IPS DF 19.7 (cell line): ENCODE data around the gene KCNIP3.
"Not testable (repeated sequence)": the region's sequence is repeated elsewhere in the genome, so short reads cannot be mapped to it uniquely, and the experiment has no call there.

Source experiments
- DNase-seq: peaks from one replicate; pipeline ENCODE4 v3.0.0-alpha.2; 2013; ENCODE audit warnings: low read depth, low spot score

Gene KCNIP3

DNA sequence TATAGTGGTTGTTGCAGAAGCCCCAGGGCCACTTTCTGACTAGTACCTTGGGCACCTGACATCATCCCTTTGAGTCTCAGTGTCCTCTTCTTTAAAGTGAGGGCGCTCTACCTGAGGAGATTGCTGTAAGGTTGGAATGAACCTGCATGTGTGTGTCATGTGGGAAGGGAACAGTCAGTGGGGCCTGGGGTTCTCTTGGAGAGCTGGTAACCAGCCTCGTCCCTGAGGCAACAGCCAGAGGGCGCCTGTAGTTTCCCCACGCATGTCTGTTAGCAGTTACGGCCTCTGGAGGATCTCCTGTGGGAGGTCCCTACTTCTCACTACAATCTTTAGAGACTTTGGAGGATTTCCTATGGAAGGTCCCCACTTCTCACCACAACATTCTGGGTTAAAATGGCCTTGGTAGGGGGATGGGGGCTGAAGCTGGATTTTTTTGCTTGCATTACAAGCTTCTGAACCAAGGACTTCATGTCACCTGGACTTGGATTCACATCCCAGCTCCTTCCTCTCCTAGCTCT, 106.1 kb downstream of the KCNIP3 start:
- not testable (repeated sequence) for DNase-seq

DNA sequence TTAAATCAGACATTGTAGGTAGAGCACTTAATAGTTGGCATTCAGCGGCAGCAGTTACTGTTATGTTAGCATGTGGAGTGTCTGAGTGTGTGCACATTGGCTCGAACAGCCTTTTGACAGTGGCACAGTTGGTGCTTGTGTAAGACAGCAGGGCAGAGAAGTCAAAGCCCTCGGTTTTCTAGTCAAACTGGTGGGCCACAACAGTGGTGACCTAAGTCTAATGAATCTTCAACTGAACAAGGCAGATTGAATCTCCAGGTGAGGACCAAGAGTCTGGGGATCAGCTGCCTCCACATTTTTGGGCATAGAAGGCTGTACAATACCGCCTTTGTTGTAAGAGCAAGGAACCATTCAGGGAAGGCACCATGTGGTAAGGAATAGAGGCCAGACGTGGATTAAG, 106.7 kb downstream of the KCNIP3 start:
- DNase-seq: not testable (repeated sequence)

DNA sequence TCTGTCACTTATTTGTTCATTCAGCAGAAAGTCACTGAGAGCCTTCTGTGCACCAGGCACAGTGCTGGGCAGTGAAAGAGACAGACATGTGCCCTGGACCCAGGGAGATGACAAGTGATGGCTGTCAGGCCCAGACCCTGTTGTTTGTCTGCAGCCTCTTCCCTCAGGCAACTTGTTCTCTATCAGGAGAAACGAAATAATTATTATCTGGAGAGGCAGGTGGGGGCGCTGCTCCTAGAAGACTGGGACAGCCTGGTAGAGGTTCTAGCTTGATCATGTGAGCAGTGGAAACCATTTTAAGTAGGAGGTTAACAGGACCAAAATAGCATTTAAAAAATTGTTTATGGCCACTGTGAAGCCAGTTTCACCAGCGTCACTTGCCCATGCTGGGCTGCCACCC, 107.5 kb downstream of the KCNIP3 start:
- not testable (repeated sequence) for DNase-seq

DNA sequence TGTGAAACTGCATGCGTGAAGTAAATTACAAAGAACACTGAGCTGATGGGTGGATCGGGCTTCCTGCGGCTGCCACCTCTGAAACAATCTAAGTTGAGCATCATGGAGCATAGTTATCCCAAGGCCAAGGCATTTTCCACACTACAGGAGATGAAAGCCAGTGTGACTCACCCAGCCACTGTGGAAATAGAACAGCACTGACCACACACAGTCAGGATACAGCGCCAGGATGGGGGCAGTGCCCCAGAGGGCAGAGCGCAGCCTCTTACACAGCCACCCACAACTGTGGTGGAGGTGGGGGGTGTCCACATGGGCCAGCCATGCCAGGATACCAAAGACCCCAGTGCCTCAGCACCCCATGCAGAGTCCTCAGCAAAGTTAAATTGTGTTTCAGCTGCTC, 114.1 kb downstream of the KCNIP3 start:
- not testable (repeated sequence) for DNase-seq

DNA sequence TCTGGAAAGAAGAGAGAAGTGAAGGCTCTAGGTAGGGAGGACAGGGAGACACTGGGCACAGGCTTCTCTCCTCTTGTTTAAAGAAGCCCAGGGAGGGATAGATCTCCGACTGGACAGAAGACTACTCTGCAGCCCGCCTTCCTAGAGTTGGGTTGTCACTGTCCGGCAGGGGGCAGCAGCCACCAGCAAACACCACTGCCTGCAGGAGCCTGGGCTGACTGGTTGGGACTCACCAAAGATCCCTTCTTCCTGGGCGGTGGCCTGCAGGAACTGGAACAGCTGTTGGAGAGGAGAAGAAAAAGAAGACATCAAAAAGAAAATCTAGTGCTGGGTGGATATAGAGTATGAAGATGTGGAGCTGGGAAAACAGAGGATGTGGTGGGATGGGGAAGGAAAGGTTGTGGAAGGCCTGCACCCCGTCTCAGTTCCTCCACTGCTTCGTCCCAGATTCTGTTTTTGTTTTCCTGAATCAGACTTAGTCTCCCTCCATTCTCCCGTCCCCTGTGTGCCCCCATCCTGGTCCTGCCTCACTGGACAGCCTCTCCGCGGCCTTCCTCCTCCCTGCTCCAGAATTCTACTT, 117.0 kb downstream of the KCNIP3 start:
- DNase-seq: not testable (repeated sequence)

DNA sequence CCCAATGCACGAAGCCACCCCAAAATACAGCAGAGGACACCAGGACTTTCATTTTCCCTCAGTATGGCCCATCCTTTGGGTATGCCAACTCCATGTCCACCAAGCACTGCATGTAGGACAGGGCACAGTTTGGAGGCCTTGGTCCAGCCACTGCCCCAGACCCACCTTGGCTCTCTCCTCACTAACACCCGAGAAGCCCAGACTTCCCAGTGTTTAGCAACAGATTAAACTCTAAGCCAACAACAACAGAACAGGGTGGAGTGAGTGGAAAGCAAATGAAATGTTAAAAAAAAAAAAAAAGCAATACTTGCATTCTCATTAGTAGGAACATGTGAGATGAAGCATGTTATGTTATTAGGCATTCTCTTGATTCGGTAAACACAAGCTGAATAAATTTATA, 118.0 kb downstream of the KCNIP3 start:
- DNase-seq: not testable (repeated sequence)

DNA sequence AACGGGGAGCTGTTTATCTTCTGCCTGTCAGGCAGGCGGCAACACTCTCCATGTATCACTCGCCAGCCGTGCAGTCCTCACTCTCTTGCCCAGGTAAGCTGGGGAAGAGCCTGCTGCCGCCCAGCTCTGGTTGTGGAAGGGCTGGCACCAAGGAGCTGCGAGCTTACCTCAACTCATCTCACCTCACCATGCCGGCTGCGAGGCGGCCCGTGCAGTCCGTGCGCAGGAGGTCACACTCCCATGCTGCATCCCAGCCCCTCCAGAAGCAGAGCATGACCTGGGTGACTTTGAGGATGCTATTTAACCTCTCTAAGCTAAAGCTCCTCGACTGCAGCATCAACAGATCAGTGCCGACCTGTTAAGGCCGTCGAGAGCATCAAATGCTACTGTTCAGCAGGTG, 118.4 kb downstream of the KCNIP3 start:
- DNase-seq: not testable (repeated sequence)

DNA sequence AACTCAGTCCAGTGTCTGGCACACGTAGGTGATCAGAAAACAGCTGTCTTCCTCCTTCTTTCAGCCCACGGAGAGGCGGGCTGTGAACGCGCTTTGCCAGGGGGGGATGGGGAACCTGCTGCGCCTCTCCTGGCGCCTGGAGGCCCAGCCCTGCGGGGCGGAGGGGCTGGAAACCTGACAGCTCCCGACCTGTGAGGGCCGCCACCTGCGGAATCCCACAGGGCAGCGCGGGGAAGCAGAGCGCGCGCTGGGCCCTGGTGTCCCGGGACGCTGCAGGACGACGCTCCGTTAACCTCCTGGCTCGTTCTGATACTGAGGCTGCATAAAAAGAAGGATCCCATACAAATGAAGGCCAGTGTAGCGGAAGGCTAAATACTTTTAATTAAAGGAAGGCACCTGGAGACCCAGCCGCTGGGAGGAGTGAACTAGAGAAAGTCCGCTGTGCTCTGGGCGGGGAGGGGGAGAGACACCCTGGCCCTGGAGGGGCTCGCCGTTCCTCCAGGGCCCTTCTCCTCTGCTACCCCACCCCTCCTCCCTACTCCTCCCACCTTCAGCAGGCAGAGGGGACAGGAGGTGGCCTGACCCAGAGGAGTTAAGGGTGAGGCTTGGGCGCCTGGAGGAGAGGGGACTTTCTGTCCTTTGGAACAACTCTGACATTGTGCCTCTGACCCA, 130.2 kb downstream of the KCNIP3 start:
- not testable (repeated sequence) for DNase-seq

DNA sequence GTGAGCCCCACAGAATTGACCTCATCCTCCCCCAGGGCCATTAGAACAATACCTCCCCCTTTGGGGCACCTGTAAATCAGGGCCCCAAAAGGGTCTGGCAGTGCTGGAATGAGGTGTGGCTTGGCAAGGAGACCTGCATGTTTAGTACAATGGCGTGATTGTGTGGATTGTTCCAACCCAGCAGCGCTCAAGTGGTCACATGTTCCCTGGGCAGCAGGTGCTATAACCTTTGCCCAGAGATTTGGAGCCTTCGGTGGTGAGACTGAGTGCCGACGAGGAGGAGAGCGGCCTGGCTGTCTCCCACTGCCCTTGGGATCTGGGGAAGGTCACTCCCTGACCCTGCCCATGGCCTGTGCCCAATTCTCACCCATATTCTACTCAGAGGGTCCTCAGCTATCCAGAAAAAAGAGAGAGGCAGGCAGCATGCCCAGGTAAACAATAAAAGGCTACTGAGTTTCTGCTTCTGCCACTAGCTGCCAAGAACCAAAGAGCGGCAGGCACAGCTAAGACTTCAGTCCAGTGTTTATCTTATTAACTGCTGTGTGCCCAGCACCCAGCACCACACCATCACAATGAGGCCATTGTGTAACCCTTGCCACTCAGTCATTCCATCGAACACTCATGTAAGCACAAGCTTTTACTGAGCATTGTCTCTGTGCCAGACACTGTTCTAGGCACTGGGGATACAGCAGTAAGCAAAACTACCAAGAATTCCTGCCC, 132.8 kb downstream of the KCNIP3 start:
- DNase-seq: not testable (repeated sequence)

DNA sequence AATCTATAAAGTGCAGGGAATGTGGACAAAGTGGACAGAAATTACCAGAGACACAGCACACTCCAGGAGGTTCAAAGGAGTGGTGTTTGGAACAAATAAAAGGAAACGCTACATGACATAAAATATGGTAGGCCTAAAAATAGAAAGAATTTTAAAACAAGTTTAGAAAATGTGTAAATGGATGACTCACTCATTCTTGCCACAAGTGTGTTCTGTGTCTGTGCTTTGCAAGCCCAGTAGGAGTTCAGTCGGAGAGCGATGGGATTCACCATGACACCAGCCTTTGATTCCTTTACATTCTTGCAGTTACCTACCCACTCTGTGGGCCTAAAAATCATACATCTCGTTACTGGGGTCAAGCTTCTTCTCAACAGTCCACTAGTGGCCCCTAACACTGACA, 136.2 kb downstream of the KCNIP3 start:
- not testable (repeated sequence) for DNase-seq

DNA sequence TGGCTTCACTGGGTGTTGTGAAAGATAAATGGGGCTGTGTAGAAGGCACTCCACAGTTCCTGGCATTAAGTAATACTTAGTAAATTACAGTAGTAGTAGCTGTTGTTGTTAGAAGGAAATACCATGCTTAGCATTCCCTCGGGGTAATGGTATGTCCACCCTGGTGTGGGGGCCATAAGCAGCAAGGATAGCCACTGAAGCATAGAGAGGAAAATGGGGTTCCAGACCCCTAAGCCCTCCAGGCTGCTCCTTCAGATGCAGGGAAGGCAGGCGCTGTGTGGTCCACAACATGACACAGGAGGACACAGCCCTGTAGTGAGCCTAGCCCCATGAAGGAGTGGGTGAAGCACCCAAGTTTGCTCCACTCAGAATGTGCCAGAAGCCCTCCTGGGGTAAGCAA, 136.8 kb downstream of the KCNIP3 start:
- DNase-seq: not testable (repeated sequence)

DNA sequence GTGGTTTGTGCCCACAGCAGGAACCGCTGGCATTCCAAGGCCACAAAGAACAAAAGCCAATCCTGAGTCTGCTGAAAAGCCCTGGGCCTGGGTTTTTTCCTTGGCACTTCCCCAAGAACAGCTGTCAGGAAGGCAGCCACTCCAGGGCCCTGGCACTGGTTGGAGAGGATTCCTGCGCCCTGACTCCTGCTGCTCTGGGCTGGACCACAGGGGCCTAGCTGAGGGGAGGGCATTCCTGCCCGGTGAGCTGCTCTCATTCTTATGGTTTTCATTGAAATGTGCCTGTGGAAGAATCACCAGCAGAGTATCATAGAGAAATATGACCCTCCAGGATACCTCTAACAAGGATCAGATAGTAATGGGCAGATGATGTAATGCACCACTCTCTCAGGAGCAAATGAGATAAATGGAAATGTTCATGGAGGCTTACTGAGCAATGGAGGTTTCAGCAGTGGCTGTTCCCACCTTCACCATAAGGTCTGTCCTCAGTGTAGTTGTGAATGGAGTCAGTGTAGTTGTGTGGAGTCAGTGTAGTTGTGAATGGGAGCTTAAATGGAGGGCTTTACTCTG, 137.4 kb downstream of the KCNIP3 start:
- DNase-seq: not testable (repeated sequence)

DNA sequence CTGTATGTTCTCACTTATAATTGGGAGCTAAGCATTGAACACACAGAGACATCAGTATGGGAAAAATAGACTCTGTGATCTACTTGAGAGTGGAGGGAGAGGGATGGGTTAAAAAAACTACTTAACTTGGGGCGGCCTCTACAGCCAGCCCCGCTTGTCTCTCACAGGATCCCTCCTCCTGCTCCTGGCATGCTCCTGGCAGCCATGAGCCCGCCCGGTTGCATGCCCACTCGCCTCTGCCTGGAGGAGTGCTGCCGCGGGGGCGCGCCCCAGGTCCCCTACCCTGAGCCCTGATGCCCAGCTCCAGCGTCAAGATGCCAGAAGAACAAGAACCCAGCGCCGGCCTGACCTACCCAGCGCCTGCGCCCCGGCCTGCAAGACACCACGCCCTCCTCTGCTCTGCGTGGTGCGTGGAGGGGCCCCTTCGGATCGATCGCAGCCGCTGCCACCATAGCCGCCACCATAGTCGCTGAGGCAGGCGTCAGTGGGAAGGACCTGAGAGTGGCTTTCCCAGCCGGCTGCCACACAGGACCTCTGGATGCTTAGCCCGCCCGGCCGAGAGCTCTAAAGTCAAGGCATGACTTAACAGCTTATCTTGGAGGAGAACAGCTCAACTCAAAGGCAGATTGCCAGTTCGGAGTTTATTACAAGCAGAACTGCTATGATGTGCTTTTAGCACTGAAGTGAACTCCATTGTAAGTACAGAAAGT, 138.2 kb downstream of the KCNIP3 start:
- not testable (repeated sequence) for DNase-seq
